HepG2 (cell line): ENCODE data around the gene ZNF627. TPM values are rescaled to one million over a fixed set of nuclear protein-coding genes. Genes with fewer than 3 reads are reported as not detected.

Experiments
- ATAC-seq: fragments of 200-7000 bp; cut with Tn5 transposase; 3 replicates; pipeline ENCODE4 v1.9.1; 2020; ENCODE audit warnings: mild to moderate bottlenecking, moderate library complexity
- BruUV-seq: library from RNA; stranded (reverse); fragments of 400-500 nt; replicated peaks from 2 replicates; lab custom pipeline; 2021; lab: Mats Ljungman, UMichigan
- CTCF ChIA-PET: fragments of 300-600 bp; formaldehyde crosslinking; extraction: SDS; loops from one replicate; lab custom pipeline; 2021; ENCODE audit warnings: low total read pairs, inconsistent platforms, low intra/inter-chr PET ratio; lab: Yijun Ruan, JAX
- POLR2A ChIA-PET: fragments of 350-600 bp; sonication (Branson Sonifier 250); formaldehyde crosslinking; loops from one replicate; lab custom pipeline; 2020; ENCODE audit warnings: antibody characterized with exemption, inconsistent platforms; lab: Yijun Ruan, JAX
- DNase-seq: peaks from one replicate; pipeline ENCODE4 v3.0.0-alpha.2; 2015; ENCODE audit warnings: low spot score
- FAIRE-seq: peaks from 3 replicates; lab custom pipeline; 2011; peaks lifted over from hg19 to GRCh38; lab: Jason Lieb, UNC
- H2AFZ ChIP-seq: one replicate; pipeline ENCODE4 v1.6.1; 2011; ENCODE audit warnings: low read length, inconsistent platforms
- H3K27ac ChIP-seq: fragments of 300-600 bp; 3 replicates; pipeline ENCODE4 v1.8.0; 2011; ENCODE audit warnings: mixed run types, mild to moderate bottlenecking, mixed read lengths, low read length, inconsistent platforms; ENCODE audit not compliant: insufficient read depth; ENCODE audit errors: extremely low read length
- H3K27me3 ChIP-seq, 2 experiments: fragments of 200-600 bp in 1 of 2; 2 replicates in 1 of 2; 3 replicates in 1 of 2; pipeline versions ENCODE4 v1.6.0 to v1.8.0; 2011; ENCODE audit warnings: low read length in 2 of 2, mild to moderate bottlenecking in 2 of 2, moderate library complexity in 2 of 2, inconsistent platforms in 1 of 2; ENCODE audit not compliant: insufficient read depth in 2 of 2, control insufficient read depth in 1 of 2
- H3K36me3 ChIP-seq, 2 experiments: fragments of 200-600 bp in 1 of 2; replicated peaks in 1 of 2; 2 replicates in 1 of 2; 3 replicates in 1 of 2; pipeline versions ENCODE4 v1.5.1 to v1.8.0; 2011; ENCODE audit warnings: low read length in 2 of 2, inconsistent platforms in 1 of 2; ENCODE audit not compliant: insufficient read depth in 2 of 2, control insufficient read depth in 1 of 2
- H3K4me1 ChIP-seq: 2 replicates; pipeline ENCODE4 v1.5.1; 2012; ENCODE audit warnings: low read length, inconsistent platforms; ENCODE audit not compliant: insufficient read depth
- H3K4me2 ChIP-seq: 2 replicates; pipeline ENCODE4 v1.6.0; 2011; ENCODE audit warnings: low read depth, low read length, inconsistent platforms
- H3K4me3 ChIP-seq, 3 experiments: fragments of 200-600 bp in 1 of 3; sonication (generic), shearing (Covaris generic) in 1 of 3; replicated peaks in 1 of 3; 2 replicates each; pipeline ENCODE4 v1.5.1; 2011 to 2016; ENCODE audit warnings: low read length in 3 of 3, inconsistent platforms in 2 of 3, low read depth in 2 of 3, mild to moderate bottlenecking in 2 of 3, control low read depth in 1 of 3, mixed read lengths in 1 of 3; ENCODE audit not compliant: insufficient read depth in 1 of 3
- H3K79me2 ChIP-seq: one replicate; pipeline ENCODE4 v1.6.1; 2011; ENCODE audit warnings: low read length, inconsistent platforms; ENCODE audit not compliant: insufficient read depth
- H3K9ac ChIP-seq: 2 replicates; pipeline ENCODE4 v1.6.0; 2011; ENCODE audit warnings: mild to moderate bottlenecking, low read depth, low read length, inconsistent platforms; ENCODE audit not compliant: insufficient read depth
- H3K9me3 ChIP-seq: 2 replicates; pipeline ENCODE4 v1.5.1; 2012; ENCODE audit warnings: mild to moderate bottlenecking, low read length
- H4K20me1 ChIP-seq: 2 replicates; pipeline ENCODE4 v1.6.0; 2011; ENCODE audit warnings: inconsistent platforms, mild to moderate bottlenecking, low read length, moderate library complexity; ENCODE audit not compliant: insufficient read depth
- AGO2 ChIP-seq: fragments of 200-400 bp; formaldehyde crosslinking; optimal IDR thresholded peaks from 2 replicates; pipeline ENCODE3; 2017; ENCODE audit warnings: mild to moderate bottlenecking, low read depth, low read length, moderate library complexity
- ATM ChIP-seq: fragments of 450-650 bp; IDR thresholded peaks from 2 replicates; pipeline ENCODE4 v1.7.1; 2017; ENCODE audit warnings: mild to moderate bottlenecking, borderline replicate concordance
- CCAR2 ChIP-seq: fragments of 200-400 bp; formaldehyde crosslinking; optimal IDR thresholded peaks from 2 replicates; pipeline ENCODE3; 2018; ENCODE audit warnings: low read depth, mild to moderate bottlenecking, low read length, moderate library complexity
- CEBPG ChIP-seq: IDR thresholded peaks from 2 replicates; pipeline ENCODE4 v1.6.1; 2016
- CHCHD3 ChIP-seq: sonication (generic); formaldehyde crosslinking; IDR thresholded peaks from 2 replicates; pipeline ENCODE4 v1.8.0; 2022; ENCODE audit warnings: mild to moderate bottlenecking, missing genetic modification reagents, moderate library complexity
- FOXO1 ChIP-seq: sonication (generic); formaldehyde crosslinking; IDR thresholded peaks from 2 replicates; pipeline ENCODE4 v1.4.0; 2020; ENCODE audit warnings: missing genetic modification reagents
- GATAD2A ChIP-seq: IDR thresholded peaks from 2 replicates; pipeline ENCODE4 v1.6.1; 2016
- HDAC1 ChIP-seq: sonication (generic); formaldehyde crosslinking; IDR thresholded peaks from 2 replicates; pipeline ENCODE4 v1.5.1; 2020; ENCODE audit warnings: mild to moderate bottlenecking, missing genetic modification reagents
- HES4 ChIP-seq: sonication (generic); formaldehyde crosslinking; IDR thresholded peaks from 2 replicates; pipeline ENCODE4 v1.9.0; 2021; ENCODE audit warnings: mild to moderate bottlenecking, missing genetic modification reagents, borderline replicate concordance
- NBN ChIP-seq: fragments of 450-650 bp; conservative IDR thresholded peaks from 2 replicates; pipeline ENCODE4 v1.6.1; 2017
- SETDB1 ChIP-seq: sonication (generic); formaldehyde crosslinking; IDR thresholded peaks from 2 replicates; pipeline ENCODE4 v1.5.1; 2020; ENCODE audit warnings: missing genetic modification reagents, mild to moderate bottlenecking, borderline replicate concordance
- TRIM24 ChIP-seq: sonication (generic); formaldehyde crosslinking; IDR thresholded peaks from 2 replicates; pipeline ENCODE4 v1.8.0; 2022; ENCODE audit warnings: mild to moderate bottlenecking, missing genetic modification reagents
- ZFP62 ChIP-seq: sonication (generic); formaldehyde crosslinking; IDR thresholded peaks from 2 replicates; pipeline ENCODE4 v1.4.0; 2020; ENCODE audit warnings: missing genetic modification reagents
- ZNF10 ChIP-seq: sonication (generic); formaldehyde crosslinking; IDR thresholded peaks from 2 replicates; pipeline ENCODE4 v1.4.0; 2020; ENCODE audit warnings: mild to moderate bottlenecking, low read depth, missing genetic modification reagents, borderline replicate concordance
- ZNF121 ChIP-seq: sonication (generic); formaldehyde crosslinking; IDR thresholded peaks from 2 replicates; pipeline ENCODE4 v1.5.0; 2020; ENCODE audit warnings: mild to moderate bottlenecking, missing genetic modification reagents
- ZNF160 ChIP-seq: sonication (generic); formaldehyde crosslinking; IDR thresholded peaks from 2 replicates; pipeline ENCODE4 v1.8.0; 2022; ENCODE audit warnings: mild to moderate bottlenecking, inconsistent platforms, missing genetic modification reagents
- ZNF180 ChIP-seq: sonication (generic); formaldehyde crosslinking; IDR thresholded peaks from 2 replicates; pipeline ENCODE4 v1.4.0; 2020; ENCODE audit warnings: low read depth, missing genetic modification reagents, borderline replicate concordance
- ZNF562 ChIP-seq: sonication (generic); formaldehyde crosslinking; IDR thresholded peaks from 2 replicates; pipeline ENCODE4 v1.8.0; 2022; ENCODE audit warnings: missing genetic modification reagents, borderline replicate concordance
- ZNF747 ChIP-seq: sonication (generic); formaldehyde crosslinking; IDR thresholded peaks from 2 replicates; pipeline ENCODE4 v1.8.1; 2023; ENCODE audit warnings: missing genetic modification reagents, mild to moderate bottlenecking, borderline replicate concordance
- WGBS: methylation state at CpG from one replicate; pipeline ENCODE4 v1.1.6; 2017; ENCODE audit warnings: low lambda C conversion rate; 5-methylcytosine and 5-hydroxymethylcytosine counted together
- in situ Hi-C: cut with HindIII; loops from 2 replicates; pipeline ENCODE4 v1.10.0; 2017; ENCODE audit warnings: low pct_unique_long_range_greater_than_20kb; ENCODE audit not compliant: extremely low pct_ligation_motif_present
- intact Hi-C: fragments of 100-400 bp; cut with micrococcal nuclease; formaldehyde crosslinking; loops from one replicate; pipeline ENCODE4 v1.10.0; 2022; ENCODE audit not compliant: unreplicated experiment
- polyA plus RNA-seq, 8 experiments: library from polyadenylated mRNA; depleted of rRNA in 3 of 8; stranded (reverse) in 7 of 8; unstranded in 1 of 8; fragments of >200 nt; fragmentation: Illumina TruSeq in 4 of 8; extraction: Trizol in 4 of 8; gene quantifications; 2 replicates each; pipeline versions ENCODE4 v1.2.1 to v1.2.3, GENCODE V29; 2011 to 2016; ENCODE audit warnings: low read depth in 4 of 8, missing spikeins in 1 of 8, mixed read lengths in 1 of 8; ENCODE audit not compliant: insufficient read depth in 1 of 8
- total RNA-seq, 5 experiments: library from RNA; depleted of rRNA; stranded (reverse); fragments of >200 nt; fragmentation: Illumina TruSeq; extraction: Trizol; gene quantifications; 2 replicates each; pipeline ENCODE4 v1.2.3, GENCODE V29; 2016; ENCODE audit warnings: low read depth in 1 of 5
- TF ChIP-seq, protein P1 (sequence below): IDR thresholded peaks from 2 replicates; pipeline ENCODE4 v1.6.1; 2012; ENCODE audit warnings: inconsistent platforms
- TF ChIP-seq, protein P2 (sequence below): sonication (generic); formaldehyde crosslinking; IDR thresholded peaks from 2 replicates; pipeline ENCODE4 v1.4.0; 2020; ENCODE audit warnings: mild to moderate bottlenecking, missing genetic modification reagents
- TF ChIP-seq, protein P3 (sequence below): sonication (generic); formaldehyde crosslinking; IDR thresholded peaks from 2 replicates; pipeline ENCODE4 v1.9.0; 2021; ENCODE audit warnings: missing genetic modification reagents, borderline replicate concordance

Gene ZNF627
- total and polyA plus RNA-seq, 2 of the 13 experiments (the other 11 are each of a cell fraction or from before 2014, with no cell fraction given) = 4.2 to 12.7 TPM

DNA sequence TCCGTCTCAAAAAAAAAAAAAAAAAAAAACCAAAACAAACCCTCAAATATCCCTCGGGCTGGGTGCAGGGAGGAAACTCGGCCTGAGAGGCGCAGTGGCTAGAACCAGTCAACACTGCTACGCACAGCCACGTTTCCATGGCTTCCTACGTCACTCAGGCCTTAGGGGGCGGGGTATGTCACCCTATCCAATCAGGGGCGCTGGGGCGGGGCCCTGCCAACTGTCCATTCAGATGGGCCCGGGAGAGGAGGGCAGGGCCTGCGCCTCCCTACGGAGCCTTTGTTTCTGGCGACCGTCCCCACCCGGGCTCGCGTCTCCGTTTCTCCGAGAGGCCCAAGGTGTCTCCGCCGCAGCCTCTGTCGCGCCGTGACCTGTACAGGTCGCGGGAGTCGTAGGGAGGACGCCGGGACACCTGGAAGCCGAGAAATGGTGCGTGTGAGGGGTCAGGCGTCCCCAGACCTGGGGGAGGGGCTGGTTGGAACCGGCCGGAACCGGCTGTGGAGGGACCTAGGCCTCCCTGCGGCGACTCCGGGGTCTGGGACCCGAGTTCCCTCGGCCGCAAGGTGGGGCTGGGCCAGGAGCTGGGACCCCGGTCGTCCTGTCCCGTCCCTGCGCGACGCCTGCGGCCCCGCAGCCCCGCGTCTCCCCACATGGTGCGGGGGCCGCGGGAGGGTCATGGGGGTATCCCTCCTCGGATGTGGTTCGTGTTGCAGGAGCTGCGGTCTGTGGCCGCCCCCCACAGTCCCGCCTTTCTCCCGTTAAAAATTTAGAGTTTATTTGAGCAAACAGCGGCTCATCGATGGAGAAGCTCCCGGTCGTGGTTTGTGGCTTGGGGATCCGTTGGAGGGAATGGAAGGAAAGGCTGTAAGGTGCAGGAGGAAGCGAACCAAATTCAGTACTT is at the start of gene ZNF627 (continued):
- TF ChIP-seq CHCHD3 (CRISPR knock-in tag) (0 out of 2 replicates have a peak, but pooled peaks have one; percentile 76), HES4 (CRISPR knock-in tag) (peak; percentile 67; the same call in 1 of the 2 replicates), CCAR2 (no peak), AGO2 (peak; percentile 88)
- TF ChIP-seq, protein P1, sequence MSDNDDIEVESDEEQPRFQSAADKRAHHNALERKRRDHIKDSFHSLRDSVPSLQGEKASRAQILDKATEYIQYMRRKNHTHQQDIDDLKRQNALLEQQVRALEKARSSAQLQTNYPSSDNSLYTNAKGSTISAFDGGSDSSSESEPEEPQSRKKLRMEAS = peak; percentile 75; the same call in 1 of the 2 replicates

DNA sequence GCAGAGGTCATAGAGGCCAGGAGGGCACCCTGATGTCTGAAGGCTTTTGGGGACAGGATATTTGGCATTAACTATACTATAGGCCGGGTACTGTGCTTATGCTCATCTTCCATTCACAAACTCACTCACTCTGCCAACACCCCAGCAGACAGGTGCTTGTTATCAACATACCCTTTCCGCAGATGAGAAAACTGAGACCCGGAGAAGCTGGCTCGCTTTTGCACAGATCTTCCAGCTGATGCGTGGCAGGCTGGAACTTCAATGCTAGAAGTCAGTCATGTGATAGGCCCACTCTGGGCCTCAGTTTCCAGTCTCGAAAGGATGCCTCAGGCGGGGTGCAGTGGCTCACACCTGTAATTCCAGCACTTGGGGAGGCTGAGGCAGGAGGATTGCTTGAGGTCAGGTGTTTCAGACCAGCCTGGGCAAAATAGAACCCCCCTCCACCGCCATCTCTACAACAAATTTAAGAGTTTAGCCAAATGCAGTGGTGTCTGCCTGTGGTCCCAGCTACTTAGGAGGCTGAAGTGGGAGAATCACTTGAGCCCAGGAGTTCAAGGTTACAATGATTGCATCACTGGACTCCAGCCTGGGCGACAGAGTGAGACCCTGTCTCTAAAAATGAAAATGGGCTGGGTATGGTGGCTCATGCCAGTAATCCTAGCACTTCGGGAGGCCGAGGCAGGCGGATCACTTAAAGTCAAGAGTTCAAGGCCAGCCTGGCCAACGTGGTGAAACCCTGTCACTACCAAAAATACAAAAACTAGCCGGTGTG is 49.2 kb upstream of the ZNF627 start:
- DNase-seq (no peak), ATAC-seq (no peak), FAIRE-seq (no peak)
- BruUV-seq = no TSS peak
- intact Hi-C loops (no loop called here), in situ Hi-C loops (no loop called here)
- H3K4me2 ChIP-seq = peak overlapping the region; percentile 18; the same call in 1 of the 2 replicates
- no peaks in the 10 kb centered on the region; a peak in 3 of 5 replicates for H3K36me3 ChIP-seq
- no peak overlapping the region for H3K4me3 ChIP-seq
- peaks cover 12% of the 10 kb centered on the region for H3K4me1 ChIP-seq
- 40% methylated on average over 13 of the region's 14 CpGs for whole genome bisulfite sequencing
- no peak overlapping the region for H3K27ac ChIP-seq
- no peak overlapping the region for H2AFZ ChIP-seq
- H4K20me1 ChIP-seq = no peaks in the 10 kb centered on the region
- ChIA-PET POLR2A (interaction anchor here (1.3 to 1.4 kb wide), 2 partner anchors 11 to 12 kb away, joined by 3 to 7 read pairs; partner anchors contain the start of gene ELOF1), CTCF (no interaction called here)
- H3K9ac ChIP-seq = no peak overlapping the region
- H3K79me2 ChIP-seq = no peaks in the 10 kb centered on the region
- H3K27me3 ChIP-seq = no peaks in the 10 kb centered on the region
- H3K9me3 ChIP-seq = no peaks in the 10 kb centered on the region
- no peak for TF ChIP-seq NBN
- TF ChIP-seq FOXO1 (CRISPR knock-in tag) = 0 out of 2 replicates have a peak, but pooled peaks have one; percentile 25
- TF ChIP-seq ZNF160 (CRISPR knock-in tag) = no peak
- no peak for TF ChIP-seq TRIM24 (CRISPR knock-in tag)
- TF ChIP-seq ATM = no peak
- TF ChIP-seq SETDB1 (CRISPR knock-in tag) = no peak
- TF ChIP-seq ZNF121 (CRISPR knock-in tag) = peak; percentile 88
- peak; percentile 79 for TF ChIP-seq CEBPG (CRISPR knock-in tag)
- TF ChIP-seq, protein P2, sequence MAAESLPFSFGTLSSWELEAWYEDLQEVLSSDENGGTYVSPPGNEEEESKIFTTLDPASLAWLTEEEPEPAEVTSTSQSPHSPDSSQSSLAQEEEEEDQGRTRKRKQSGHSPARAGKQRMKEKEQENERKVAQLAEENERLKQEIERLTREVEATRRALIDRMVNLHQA (CRISPR knock-in tag) = no peak
- TF ChIP-seq, protein P3, sequence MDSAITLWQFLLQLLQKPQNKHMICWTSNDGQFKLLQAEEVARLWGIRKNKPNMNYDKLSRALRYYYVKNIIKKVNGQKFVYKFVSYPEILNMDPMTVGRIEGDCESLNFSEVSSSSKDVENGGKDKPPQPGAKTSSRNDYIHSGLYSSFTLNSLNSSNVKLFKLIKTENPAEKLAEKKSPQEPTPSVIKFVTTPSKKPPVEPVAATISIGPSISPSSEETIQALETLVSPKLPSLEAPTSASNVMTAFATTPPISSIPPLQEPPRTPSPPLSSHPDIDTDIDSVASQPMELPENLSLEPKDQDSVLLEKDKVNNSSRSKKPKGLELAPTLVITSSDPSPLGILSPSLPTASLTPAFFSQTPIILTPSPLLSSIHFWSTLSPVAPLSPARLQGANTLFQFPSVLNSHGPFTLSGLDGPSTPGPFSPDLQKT = no peak
- TF ChIP-seq HDAC1 (CRISPR knock-in tag) = no peak
- TF ChIP-seq ZFP62 = no peak
- TF ChIP-seq ZNF747 = no peak
- TF ChIP-seq ZNF180 (CRISPR knock-in tag) = no peak
- no peak for TF ChIP-seq ZNF10
- no peak for TF ChIP-seq ZNF562
- TF ChIP-seq GATAD2A (CRISPR knock-in tag) = 0 out of 2 replicates have a peak, but pooled peaks have one; percentile 36
